Right atrium auricular region (tissue), 2 donors: Measurements from ENCODE around the gene SLC22A13. TPM values are rescaled to one million over a fixed set of nuclear protein-coding genes. Genes with fewer than 3 reads are reported as not detected.
"Not testable (repeated sequence)": the region's sequence is repeated elsewhere in the genome, so short reads cannot be mapped to it uniquely, and the experiment has no call there.

Experiments
- DNase-seq: peaks from one replicate; pipeline ENCODE4 v3.0.0-alpha.2; 2019; ENCODE audit warnings: low spot score
- H3K27ac ChIP-seq, 2 donors: fragments of 200-600 bp; sonication (generic); 1 replicate in 1 of 2; 2 replicates in 1 of 2; pipeline ENCODE4 v1.5.1; 2016 to 2019
- H3K27me3 ChIP-seq, 2 donors: fragments of 200-600 bp; sonication (generic); one replicate each; pipeline versions ENCODE4 v1.5.1 to v1.6.0; 2017 to 2019
- H3K36me3 ChIP-seq: fragments of 200-600 bp; sonication (generic); one replicate; pipeline ENCODE4 v1.5.1; 2016
- H3K4me1 ChIP-seq, 2 donors: fragments of 200-600 bp; sonication (generic); one replicate each; pipeline versions ENCODE4 v1.5.1 to v1.6.0; 2017 to 2019
- H3K4me3 ChIP-seq, 2 donors: fragments of 200-600 bp; sonication (generic); 1 replicate in 1 of 2; 2 replicates in 1 of 2; pipeline ENCODE4 v1.5.1; 2017 to 2019; ENCODE audit warnings: mild to moderate bottlenecking in 1 of 2, moderate library complexity in 1 of 2
- H3K9me3 ChIP-seq, 2 donors: fragments of 200-600 bp; sonication (generic); one replicate each; pipeline ENCODE4 v1.5.1; 2019
- total RNA-seq, 2 donors: library from RNA; depleted of rRNA; stranded (reverse); fragments of >200 nt; gene quantifications; one replicate each; pipeline ENCODE4 v1.1.0, GENCODE V29; 2016
- TF ChIP-seq, protein P1 (sequence below), 2 donors: fragments of 200-600 bp; sonication (generic); IDR thresholded peaks; one replicate each; pipeline ENCODE4 v1.5.1; 2019; ENCODE audit warnings: antibody characterized with exemption in 2 of 2

Gene SLC22A13
- total RNA-seq, 2 donors from 2014 or later, result not detected

- no peak overlapping the region for H3K4me3 ChIP-seq
- no peaks in the 10 kb centered on the region for H3K4me1 ChIP-seq
- H3K9me3 ChIP-seq, result no peaks in the 10 kb centered on the region
- H3K27ac ChIP-seq, result no peak overlapping the region
- DNase-seq, result no peak
- TF ChIP-seq, protein P1, sequence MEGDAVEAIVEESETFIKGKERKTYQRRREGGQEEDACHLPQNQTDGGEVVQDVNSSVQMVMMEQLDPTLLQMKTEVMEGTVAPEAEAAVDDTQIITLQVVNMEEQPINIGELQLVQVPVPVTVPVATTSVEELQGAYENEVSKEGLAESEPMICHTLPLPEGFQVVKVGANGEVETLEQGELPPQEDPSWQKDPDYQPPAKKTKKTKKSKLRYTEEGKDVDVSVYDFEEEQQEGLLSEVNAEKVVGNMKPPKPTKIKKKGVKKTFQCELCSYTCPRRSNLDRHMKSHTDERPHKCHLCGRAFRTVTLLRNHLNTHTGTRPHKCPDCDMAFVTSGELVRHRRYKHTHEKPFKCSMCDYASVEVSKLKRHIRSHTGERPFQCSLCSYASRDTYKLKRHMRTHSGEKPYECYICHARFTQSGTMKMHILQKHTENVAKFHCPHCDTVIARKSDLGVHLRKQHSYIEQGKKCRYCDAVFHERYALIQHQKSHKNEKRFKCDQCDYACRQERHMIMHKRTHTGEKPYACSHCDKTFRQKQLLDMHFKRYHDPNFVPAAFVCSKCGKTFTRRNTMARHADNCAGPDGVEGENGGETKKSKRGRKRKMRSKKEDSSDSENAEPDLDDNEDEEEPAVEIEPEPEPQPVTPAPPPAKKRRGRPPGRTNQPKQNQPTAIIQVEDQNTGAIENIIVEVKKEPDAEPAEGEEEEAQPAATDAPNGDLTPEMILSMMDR (IDR thresholded peaks at IDR 0.05), result no peak
- no peaks in the 10 kb centered on the region for H3K36me3 ChIP-seq
- H3K27me3 ChIP-seq, result no peaks in the 10 kb centered on the region
Measured at GRCh38 chr3:38316356-38317191, 51.0 kb downstream of the SLC22A13 start.

DNA sequence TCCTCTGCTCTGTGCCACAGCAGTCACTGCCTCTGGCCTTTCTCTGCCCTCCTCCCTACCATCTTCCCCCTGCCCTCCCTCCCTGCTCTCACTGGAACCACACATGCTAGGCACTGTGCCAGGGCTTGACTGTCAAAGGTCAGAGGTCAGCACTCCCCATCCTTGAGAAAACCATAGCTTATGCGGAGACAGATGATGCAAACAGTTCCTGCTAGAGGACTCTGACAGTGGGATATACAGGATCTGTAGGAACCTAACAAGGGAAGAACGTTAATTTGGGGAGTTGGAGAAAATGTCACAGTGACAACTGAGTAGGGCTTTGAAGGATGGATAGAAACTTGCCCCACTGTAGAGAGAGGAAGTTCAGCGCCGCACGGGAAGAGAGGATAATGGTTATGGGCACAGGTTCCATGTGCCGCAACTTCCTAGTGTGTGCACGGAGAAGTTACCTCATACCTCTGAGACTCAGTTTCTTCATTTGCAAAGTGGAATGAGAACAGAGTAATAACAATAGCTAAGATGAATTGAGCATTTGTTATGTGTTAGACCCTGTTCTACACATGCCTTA lies 51.7 kb downstream of the SLC22A13 start:
- TF ChIP-seq, protein P1 (IDR thresholded peaks at IDR 0.05), result no peak
- H3K27ac ChIP-seq, result no peak overlapping the region
- no peak overlapping the region for H3K4me3 ChIP-seq

DNA sequence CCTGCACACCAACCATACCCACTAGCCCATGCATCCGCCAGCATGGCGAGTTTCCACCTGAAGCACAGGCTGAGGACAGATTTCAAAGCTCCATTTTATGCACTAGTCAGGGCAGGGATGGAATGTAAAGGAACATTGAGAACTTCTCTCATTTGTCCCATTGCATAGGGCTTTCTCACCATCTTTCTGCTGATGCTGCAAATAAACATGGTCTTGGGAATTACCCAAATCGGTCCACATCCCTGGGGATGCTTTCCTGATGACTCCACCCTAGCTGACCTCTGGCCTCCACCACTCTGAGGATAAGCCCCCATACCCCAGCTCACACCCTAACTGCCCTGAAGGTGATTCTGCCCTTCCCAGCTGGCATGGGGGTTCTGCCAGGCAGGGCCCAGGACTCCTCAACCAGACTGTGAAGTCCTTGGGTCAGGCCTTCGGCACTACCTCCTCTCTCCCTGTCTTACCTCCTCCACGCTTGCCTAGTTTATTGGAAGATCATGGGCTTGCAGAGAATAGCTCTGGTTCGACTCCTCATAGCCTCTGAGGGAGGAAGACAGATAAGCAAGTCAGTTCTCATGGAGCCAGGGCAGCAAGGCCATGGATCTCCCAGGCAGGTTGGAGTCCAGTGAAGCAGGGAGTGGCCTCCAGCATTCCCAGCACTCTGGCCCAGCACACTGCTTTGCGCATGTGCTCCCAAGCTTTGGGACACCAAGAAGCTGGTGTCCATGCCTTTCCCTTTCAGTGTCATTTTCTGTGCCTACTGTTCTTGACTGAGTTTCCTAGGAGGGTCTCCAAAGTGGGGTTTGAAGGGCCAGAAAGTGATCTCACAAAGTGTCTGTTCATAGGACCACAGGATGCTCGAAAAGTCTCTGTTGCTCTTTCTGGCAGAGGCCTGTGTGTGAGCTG lies 53.4 kb downstream of the SLC22A13 start:
- no peaks in the 10 kb centered on the region for H3K9me3 ChIP-seq
- DNase-seq, result no peak
- no peaks in the 10 kb centered on the region for H3K4me1 ChIP-seq
- no peak overlapping the region for H3K4me3 ChIP-seq
- no peaks in the 10 kb centered on the region for H3K36me3 ChIP-seq
- no peak overlapping the region for H3K27ac ChIP-seq
- TF ChIP-seq, protein P1 (IDR thresholded peaks at IDR 0.05), result no peak
- no peaks in the 10 kb centered on the region for H3K27me3 ChIP-seq

More for the DNA sequence above, 51.7 kb downstream of the SLC22A13 start:
- no peak for DNase-seq
- no peaks in the 10 kb centered on the region for H3K4me1 ChIP-seq
- H3K36me3 ChIP-seq, result no peaks in the 10 kb centered on the region
- no peaks in the 10 kb centered on the region for H3K9me3 ChIP-seq
- H3K27me3 ChIP-seq, result no peaks in the 10 kb centered on the region

DNA sequence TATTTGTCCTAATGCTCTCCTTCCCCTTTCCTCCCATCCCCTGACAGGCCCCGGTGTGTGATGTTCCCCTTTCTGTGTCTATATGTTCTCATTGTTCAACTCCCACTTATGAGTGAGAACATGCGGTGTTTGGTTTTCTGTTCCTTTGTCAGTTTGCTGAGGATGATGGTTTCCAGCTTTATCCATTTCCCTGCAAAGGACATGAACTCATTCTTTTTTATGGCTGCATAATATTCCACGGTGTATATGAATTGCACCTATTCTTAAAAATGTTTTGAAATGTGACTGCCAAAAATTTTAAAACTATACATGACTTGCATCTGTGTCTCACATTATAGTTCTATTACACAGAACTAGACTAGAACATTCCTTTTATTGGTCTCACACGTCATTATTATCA lies 55.0 kb downstream of the SLC22A13 start:
- H3K4me1 ChIP-seq, H3K27ac ChIP-seq, H3K36me3 ChIP-seq, H3K9me3 ChIP-seq, DNase-seq, H3K27me3 ChIP-seq, H3K4me3 ChIP-seq: not testable (repeated sequence)

GRCh38 chr3:38323060-38323459 lies 57.4 kb downstream of the SLC22A13 start:
- TF ChIP-seq, protein P1 (IDR thresholded peaks at IDR 0.05), result no peak
- no peak for DNase-seq
- H3K27me3 ChIP-seq, result no peaks in the 10 kb centered on the region
- no peak overlapping the region for H3K4me3 ChIP-seq
- H3K27ac ChIP-seq, result no peak overlapping the region
- no peaks in the 10 kb centered on the region for H3K36me3 ChIP-seq
- H3K9me3 ChIP-seq, result peaks cover 0 to 3% of the 10 kb centered on the region in 2 donors
- H3K4me1 ChIP-seq, result no peaks in the 10 kb centered on the region

DNA sequence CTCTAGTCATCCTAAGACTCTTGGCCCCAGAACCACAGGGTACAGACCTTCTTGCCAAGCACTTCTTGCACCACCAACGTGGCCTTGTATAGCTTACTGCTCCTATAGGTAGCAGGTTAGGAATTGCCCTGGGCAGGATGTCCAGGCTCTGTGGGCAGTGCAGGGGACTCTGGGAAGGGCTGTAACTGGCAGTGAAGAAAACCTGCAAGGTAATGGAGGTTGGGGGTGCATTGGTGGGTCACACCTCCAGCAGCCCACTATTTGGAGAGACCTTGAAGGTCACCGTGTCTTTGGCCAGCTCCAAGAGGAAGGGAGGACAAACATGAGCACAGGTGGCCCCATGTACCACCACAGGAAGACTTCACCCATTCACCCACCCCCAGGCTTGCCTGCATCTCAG lies 59.6 kb downstream of the SLC22A13 start:
- TF ChIP-seq, protein P1 (IDR thresholded peaks at IDR 0.05), result no peak
- peaks cover 0 to 3% of the 10 kb centered on the region in 2 donors for H3K9me3 ChIP-seq
- no peaks in the 10 kb centered on the region for H3K27me3 ChIP-seq
- H3K36me3 ChIP-seq, result no peaks in the 10 kb centered on the region
- no peak overlapping the region for H3K27ac ChIP-seq
- H3K4me3 ChIP-seq, result no peak overlapping the region
- no peaks in the 10 kb centered on the region for H3K4me1 ChIP-seq
- peak; percentile 40 for DNase-seq
